ENCODE data around the gene ST3GAL4.
"Not testable (repeated sequence)": the region's sequence is repeated elsewhere in the genome, so short reads cannot be mapped to it uniquely, and the experiment has no call there.

Gene ST3GAL4

DNA sequence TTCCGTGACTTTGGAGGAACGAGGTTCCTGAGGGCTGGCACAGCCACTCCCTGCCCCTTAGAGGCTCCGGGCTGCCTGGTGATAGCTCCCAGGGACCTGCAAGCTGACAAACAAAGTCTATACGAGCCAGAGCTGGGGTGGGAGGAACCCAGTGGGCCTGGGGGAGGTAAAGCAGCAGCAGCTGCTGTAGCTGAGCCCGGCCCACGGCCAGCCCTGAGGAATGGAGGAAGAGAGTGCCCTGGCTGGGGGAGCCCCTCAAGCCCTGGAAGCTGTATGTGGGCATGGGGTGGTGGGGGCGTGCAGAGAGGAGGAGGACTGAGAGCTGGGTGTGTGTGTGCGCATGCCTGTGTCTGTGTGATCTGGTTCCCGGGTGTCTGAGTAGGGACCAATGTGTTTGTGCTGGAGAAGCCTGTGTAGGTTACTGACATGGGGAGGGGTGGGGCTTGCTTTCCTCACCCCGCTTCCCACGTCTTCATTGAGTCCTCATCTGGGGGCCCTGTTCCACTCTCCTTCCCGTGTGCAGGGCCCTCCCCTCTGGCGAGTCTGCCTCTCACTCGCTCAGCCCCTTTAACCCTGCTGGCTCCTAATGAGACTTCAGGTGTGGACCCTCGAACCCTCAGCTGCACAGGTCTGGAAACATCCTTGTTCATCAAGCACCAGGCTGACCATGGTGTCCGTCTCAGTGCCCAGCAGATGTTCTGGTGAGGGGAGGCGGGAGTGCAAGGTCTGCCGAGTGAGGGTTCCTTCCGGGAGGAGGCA, 10.8 kb downstream of the ST3GAL4 start:
- DNase-seq = no peak

DNA sequence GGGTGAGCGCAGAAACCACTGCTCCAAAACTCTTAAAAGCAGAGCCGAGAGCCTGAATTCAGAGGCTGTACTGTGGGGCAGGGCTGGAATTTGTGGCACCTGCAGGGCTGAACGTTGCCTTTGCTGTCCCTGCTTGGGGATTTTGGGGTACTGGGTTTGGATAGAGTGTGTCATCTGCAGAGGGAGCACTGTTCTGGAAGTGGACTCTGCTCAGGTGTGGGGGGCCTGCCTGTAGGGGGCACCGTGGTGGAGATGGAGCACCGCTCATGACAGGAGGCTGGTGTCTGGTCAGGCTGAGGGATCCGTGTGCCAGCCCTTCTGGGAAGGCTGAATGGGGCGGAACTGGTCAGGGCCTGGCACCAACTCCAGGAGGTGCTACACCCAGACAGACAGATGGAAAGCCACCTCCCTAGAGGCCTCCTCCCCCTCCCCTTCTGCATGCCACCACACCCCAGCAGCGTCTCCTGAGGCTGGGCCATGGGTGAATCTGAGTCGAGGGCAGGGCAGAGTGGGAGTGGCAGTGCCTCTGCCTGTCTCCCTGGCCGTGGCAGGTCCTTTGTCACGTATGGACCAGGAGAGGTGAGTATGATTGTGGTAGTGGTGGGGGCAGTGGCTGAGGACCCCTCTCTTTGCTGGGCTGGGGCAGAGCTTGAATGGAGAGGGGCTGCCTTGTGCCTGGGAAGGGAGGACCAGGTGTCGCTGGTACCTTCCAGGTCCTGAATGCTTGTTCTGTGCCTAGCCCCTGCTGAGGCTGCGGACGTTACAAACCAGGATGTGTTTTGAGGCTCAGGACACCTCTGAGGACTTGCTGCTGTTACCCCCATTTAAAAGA, 11.6 kb downstream of the ST3GAL4 start:
- DNase-seq = not testable (repeated sequence)

- DNase-seq = not testable (repeated sequence)
Measured at GRCh38 chr11:126367806-126368205, 12.3 kb downstream of the ST3GAL4 start.

- not testable (repeated sequence) for DNase-seq
Measured at GRCh38 chr11:126368336-126369119, 13.0 kb downstream of the ST3GAL4 start.

- no peak for DNase-seq
Measured at GRCh38 chr11:126370016-126370415, 14.5 kb downstream of the ST3GAL4 start.

DNA sequence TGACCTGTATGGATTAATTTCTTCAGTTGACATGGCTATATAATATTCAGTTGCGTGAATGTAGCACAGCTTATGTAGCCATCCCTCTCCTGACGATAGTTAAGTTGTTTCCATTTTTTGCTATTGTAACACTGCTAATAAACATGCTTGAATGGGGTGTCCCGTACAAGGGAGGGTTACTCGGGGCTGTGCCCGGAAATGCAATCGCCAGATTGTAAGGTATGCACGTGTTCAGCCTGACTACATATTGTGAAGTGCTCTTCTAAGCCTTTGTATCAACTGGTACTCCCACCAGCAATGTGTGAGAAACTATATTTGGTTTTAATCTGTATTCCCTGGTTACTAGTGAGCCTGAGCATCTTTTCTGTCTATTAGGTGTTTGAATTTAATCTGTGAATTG, 16.1 kb downstream of the ST3GAL4 start:
- no peak for DNase-seq

- not testable (repeated sequence) for DNase-seq
Measured at GRCh38 chr11:126373389-126374066, 18.0 kb downstream of the ST3GAL4 start.

DNA sequence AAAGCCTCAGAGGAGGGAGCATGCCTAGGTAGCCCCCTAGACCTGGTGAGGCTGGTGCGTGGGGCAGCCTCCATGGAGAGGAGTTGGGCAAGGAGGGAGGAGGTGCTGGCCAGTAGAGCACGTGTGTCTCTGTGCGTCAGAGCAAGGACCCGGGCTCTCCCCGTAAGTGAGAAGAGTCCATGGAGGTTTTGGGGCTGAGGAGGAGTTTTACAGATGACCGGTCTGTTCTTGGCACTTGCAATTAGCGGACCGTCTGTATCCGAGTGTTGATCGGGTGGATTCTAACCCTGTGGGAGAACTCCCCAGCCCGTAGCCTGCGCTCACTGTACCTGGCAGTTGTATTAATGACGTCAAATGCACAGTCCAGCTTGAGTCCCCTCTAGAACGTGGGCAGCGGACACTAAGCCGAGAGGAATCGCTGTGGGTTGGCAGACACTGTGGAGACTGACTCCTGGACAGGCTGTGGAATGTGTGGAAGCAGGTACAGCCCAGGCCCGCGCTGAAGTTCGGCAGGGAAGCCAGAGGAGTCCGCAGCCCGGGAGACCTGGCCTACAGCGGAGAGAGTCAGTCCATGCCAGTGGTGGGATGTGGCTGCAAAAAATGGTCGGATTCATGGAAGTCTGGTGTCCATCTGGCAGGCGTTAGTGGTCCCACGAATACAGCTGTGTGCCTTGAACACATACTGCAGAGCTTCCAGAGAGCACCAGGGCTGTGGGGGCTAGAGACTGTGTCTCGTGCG, 19.2 kb downstream of the ST3GAL4 start:
- not testable (repeated sequence) for DNase-seq

GRCh38 chr11:126375726-126376125, 20.2 kb downstream of the ST3GAL4 start:
- no peak for DNase-seq

GRCh38 chr11:126378763-126379162, 23.3 kb downstream of the ST3GAL4 start:
- no peak for DNase-seq

DNA sequence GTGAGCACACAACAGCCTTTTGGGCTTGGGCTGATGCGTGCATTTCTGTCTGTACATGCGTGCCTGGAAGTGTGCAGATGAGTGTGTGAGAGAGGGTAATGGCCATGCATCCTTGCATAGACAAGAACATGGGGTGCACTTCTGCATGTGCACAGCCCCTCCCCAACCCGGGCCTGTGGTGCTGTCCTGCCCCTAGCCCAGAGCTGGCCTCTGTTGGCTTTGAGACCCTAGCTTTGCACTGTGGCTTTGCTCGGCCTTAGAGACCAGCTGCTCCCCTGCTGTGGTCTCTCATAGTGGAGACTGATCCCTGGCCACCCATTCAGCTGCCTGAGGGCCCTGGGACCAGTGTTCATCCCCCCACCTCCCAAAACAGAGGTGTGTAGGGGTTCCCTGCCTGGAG, 25.4 kb downstream of the ST3GAL4 start:
- no peak for DNase-seq

DNA sequence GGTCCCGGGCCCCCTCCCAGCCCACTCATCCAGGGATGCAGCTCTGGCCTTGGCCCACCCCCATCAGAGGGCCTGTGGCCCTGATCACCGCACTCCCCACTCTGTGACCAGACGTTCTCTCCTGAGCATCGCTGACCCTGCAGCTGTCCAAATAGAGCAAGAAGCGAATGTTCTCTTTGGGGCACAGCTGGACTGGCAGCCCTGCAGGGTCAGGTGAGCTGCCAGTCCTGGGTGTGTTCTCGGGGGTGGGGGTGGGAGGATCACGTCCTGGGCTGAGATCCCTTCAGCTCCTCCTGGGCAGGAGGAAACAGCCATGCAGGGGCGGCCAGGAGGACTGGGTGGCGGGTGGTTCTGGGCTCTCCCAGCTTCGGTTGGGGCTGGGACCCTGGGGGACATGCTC, 26.5 kb downstream of the ST3GAL4 start:
- not testable (repeated sequence) for DNase-seq

DNA sequence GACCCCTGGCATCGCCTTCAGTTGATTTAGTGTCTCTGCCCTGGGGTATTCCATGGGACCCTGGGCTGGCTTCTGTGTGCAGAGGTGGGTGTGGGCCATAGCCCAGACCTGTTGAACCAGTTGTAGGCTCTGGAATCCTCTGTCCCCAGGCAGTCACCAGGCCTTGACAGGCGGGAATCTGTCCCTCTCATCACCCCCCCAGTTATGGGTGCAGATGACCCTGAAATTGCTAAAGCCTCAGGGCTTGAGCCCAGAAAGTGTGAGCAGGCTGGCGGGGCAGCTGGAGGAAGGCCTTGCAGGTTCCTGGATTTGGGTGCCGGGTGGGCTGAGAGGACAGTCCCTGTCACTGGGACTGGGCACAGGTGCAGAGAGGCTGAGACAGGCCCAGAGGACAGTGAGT, 27.2 kb downstream of the ST3GAL4 start:
- DNase-seq = not testable (repeated sequence)

- no peak for DNase-seq
Measured at GRCh38 chr11:126383339-126384335, 28.2 kb downstream of the ST3GAL4 start.

- no peak for DNase-seq
Measured at GRCh38 chr11:126384449-126385070, 29.1 kb downstream of the ST3GAL4 start.

GRCh38 chr11:126385991-126386728, 30.7 kb downstream of the ST3GAL4 start:
- no peak for DNase-seq

DNA sequence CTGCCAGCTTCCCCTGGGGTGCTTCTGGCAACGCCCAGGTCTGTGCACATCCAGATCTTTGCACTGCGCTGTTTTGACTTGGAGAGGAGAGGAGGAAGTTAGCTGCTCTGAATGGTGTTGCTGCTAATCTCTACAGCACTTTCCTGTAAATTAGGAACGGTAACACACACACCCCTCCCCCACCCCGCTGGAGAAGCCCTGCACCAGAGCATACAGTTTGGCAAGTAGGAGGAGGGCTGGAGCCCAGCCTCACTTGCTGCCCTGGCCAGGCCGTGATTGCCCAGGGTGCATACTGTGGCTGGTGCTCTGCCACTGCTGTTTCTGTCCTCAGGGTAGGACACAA, 31.2 kb downstream of the ST3GAL4 start:
- DNase-seq = not testable (repeated sequence)

DNA sequence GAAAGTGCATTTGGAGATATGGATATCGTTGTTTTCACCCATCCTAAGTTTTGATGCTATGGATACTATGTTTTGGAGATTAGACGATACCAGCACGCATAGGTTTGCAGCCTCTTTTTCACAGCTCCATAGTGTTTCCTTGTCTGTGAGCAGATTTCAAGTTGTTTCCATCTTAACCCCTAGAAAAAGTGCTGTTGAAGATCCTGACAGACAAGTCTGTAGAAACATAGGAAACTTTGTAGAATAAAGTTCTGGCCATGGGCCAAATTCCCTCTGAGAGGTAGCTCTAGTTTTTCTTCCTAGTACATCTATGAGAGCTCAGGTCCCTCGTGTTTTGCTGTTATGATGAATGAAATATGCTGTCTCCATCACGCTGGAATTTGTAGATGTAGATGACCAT, 32.4 kb downstream of the ST3GAL4 start:
- DNase-seq = no peak

DNA sequence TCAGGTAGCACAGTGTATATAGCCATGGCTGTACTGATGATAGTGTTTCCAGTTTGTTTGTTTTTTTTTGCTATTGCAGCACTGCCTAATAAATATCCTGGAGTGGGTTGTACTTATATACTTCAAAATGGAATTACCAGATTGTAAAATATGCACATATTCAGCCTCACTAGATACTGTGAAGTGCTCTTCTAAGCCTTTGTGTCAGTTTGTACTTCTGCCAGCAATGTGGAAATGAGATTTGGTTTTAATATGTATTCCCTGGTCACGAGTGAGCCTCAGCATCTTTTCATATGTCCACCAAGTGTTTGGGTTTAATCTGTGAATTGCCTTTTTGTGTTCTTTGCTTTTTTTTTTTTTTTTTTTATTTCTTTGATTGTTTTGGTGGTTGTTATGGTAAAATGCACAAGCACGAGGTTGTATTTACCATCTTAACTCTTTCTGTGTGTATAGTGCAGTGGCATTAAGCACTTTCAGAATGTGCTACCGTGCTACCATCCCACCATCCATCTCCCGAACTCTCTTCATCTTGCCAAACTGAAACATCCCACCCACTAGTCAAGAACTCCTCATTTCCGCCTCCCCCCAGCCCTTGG, 34.9 kb downstream of the ST3GAL4 start:
- no peak for DNase-seq

All from SW 1271 (cell line).